OCI-LY7 (cell line): ENCODE results near the gene PPP1R10. TPM values are rescaled to one million over a fixed set of nuclear protein-coding genes. Genes with fewer than 3 reads are reported as not detected.
A peak's percentile ranks its signal among the peaks of the same experiment; 100 is the strongest.

Source experiments
- BruUV-seq: library from RNA; stranded (reverse); fragments of 400-500 nt; replicated peaks from 2 replicates; lab custom pipeline; 2021; lab: Mats Ljungman, UMichigan
- CTCF ChIA-PET: fragments of 300-600 bp; sonication (Branson Sonifier 250); formaldehyde crosslinking; loops from one replicate; lab custom pipeline; 2022; ENCODE audit warnings: antibody characterized with exemption; ENCODE audit not compliant: unreplicated experiment; lab: Charles Lee
- POLR2A ChIA-PET: fragments of 300-600 bp; sonication (Branson Sonifier 250); formaldehyde crosslinking; loops from one replicate; lab custom pipeline; 2022; ENCODE audit warnings: antibody characterized with exemption; lab: Charles Lee
- DNase-seq: peaks from one replicate; pipeline ENCODE4 v3.0.0-alpha.2; 2015; ENCODE audit warnings: low spot score
- H2AFZ ChIP-seq: fragments of 200-600 bp; sonication (generic), shearing (Covaris generic); 2 replicates; pipeline ENCODE4 v1.6.1; 2014; ENCODE audit warnings: mild to moderate bottlenecking, antibody characterized with exemption, low read length, moderate library complexity
- H3K27ac ChIP-seq: fragments of 200-600 bp; sonication (generic); 2 replicates; pipeline ENCODE4 v1.5.1; 2014; ENCODE audit warnings: mixed run types, low read depth, mild to moderate bottlenecking, moderate library complexity, low read length, inconsistent platforms; ENCODE audit not compliant: poor library complexity, severe bottlenecking
- H3K36me3 ChIP-seq: fragments of 200-600 bp; sonication (generic); 2 replicates; pipeline ENCODE4 v1.6.1; 2014; ENCODE audit warnings: mild to moderate bottlenecking, antibody characterized with exemption, low read length, moderate library complexity, mixed read lengths; ENCODE audit not compliant: insufficient read depth
- H3K4me1 ChIP-seq: fragments of 200-600 bp; sonication (generic); 2 replicates; pipeline ENCODE4 v1.5.1; 2014; ENCODE audit warnings: mild to moderate bottlenecking, low read length; ENCODE audit not compliant: insufficient read depth, poor library complexity, severe bottlenecking
- H3K4me2 ChIP-seq: fragments of 200-600 bp; sonication (generic); 2 replicates; pipeline ENCODE4 v1.6.1; 2014; ENCODE audit warnings: mild to moderate bottlenecking, low read length
- H3K4me3 ChIP-seq: fragments of 200-600 bp; sonication (generic); 2 replicates; pipeline ENCODE4 v1.5.1; 2014; ENCODE audit warnings: mild to moderate bottlenecking, low read depth, low read length; ENCODE audit not compliant: poor library complexity, severe bottlenecking
- H3K79me2 ChIP-seq: fragments of 200-600 bp; sonication (generic); 2 replicates; pipeline ENCODE4 v1.6.1; 2016; ENCODE audit warnings: low read depth, mild to moderate bottlenecking, low read length, moderate library complexity, mixed read lengths; ENCODE audit not compliant: insufficient read depth
- H3K9me2 ChIP-seq: fragments of 200-600 bp; sonication (generic); 2 replicates; pipeline ENCODE4 v1.6.1; 2016; ENCODE audit warnings: mild to moderate bottlenecking, low read length, mixed read lengths; ENCODE audit not compliant: insufficient read depth
- H3K9me3 ChIP-seq: fragments of 200-600 bp; sonication (generic); 2 replicates; pipeline ENCODE4 v1.6.1; 2014; ENCODE audit warnings: mild to moderate bottlenecking, mixed run types, low read length, mixed read lengths
- H4K20me1 ChIP-seq: fragments of 200-600 bp; sonication (generic); 2 replicates; pipeline ENCODE4 v1.6.1; 2014; ENCODE audit warnings: mild to moderate bottlenecking, antibody characterized with exemption, low read length, moderate library complexity, mixed read lengths; ENCODE audit not compliant: insufficient read depth
- CTCF ChIP-seq: fragments of 200-600 bp; sonication (generic); conservative IDR thresholded peaks from 2 replicates; pipeline ENCODE4 v1.5.1; 2014; ENCODE audit warnings: mild to moderate bottlenecking, antibody characterized with exemption, low read length, moderate library complexity, mixed read lengths
- EZH2phosphoT487 ChIP-seq: fragments of 200-600 bp; sonication (generic); IDR thresholded peaks from 2 replicates; pipeline ENCODE4 v1.6.1; 2018; ENCODE audit warnings: low read depth, borderline replicate concordance, mild to moderate bottlenecking, mixed run types, antibody characterized with exemption, low read length, moderate library complexity, mixed read lengths
- intact Hi-C: fragments of 100-400 bp; cut with micrococcal nuclease; formaldehyde crosslinking; loops from one replicate; pipeline ENCODE4 v1.10.0; 2022; ENCODE audit not compliant: unreplicated experiment
- total RNA-seq, 2 experiments: library from RNA; depleted of rRNA in 1 of 2; stranded (reverse); fragments of >200 nt in 1 of 2; shearing (Covaris generic) in 1 of 2; gene quantifications; 2 replicates each; pipeline ENCODE4 v1.2.3, GENCODE V29; 2014 to 2022

PPP1R10 gene
- total RNA-seq, 2 experiments from 2014 or later: 126 to 155 TPM

- H3K79me2 ChIP-seq: peaks cover 37% of the 10 kb centered on the region
- H3K36me3 ChIP-seq: peaks cover 61% of the 10 kb centered on the region
- peak overlapping the region; percentile 84 for H3K4me3 ChIP-seq
- peaks cover 18% of the 10 kb centered on the region for H3K4me1 ChIP-seq
- H3K9me3 ChIP-seq: no peaks in the 10 kb centered on the region
- no peaks in the 10 kb centered on the region for H3K9me2 ChIP-seq
- peak; percentile 77 for DNase-seq
- peak overlapping the region; percentile 81 for H3K4me2 ChIP-seq
- no peak for TF ChIP-seq CTCF
- no peak for TF ChIP-seq EZH2phosphoT487
- ChIA-PET POLR2A (interaction anchor here (0.6 to 1.3 kb wide), 4 partner anchors 8 to 39 kb away, joined by 3 to 11 read pairs (median 3); partner anchors contain the start of gene ABCF1), CTCF (interaction anchor here (0.6 kb wide), 1 partner anchor 121 kb away, joined by 3 read pairs; no protein-coding TSS in a partner anchor)
- intact Hi-C loops: loop anchor here (2.0 to 5.0 kb wide), 5 partner anchors 13 to 350 kb away; partner anchors contain the start of genes ABCF1, FLOT1, GTF2H4 and IER3
- peak overlapping the region; percentile 89 for H3K27ac ChIP-seq
- TSS peak; percentile 71 for BruUV-seq
- H2AFZ ChIP-seq: peak overlapping the region; percentile 57; the same call in 1 of the 2 replicates
- peaks cover 12% of the 10 kb centered on the region for H4K20me1 ChIP-seq
Measured at GRCh38 chr6:30557683-30557981, 59.4 kb downstream of the PPP1R10 start.

GRCh38 chr6:30556906-30557682 is 59.9 kb downstream of the PPP1R10 start, which contains the start of gene PRR3:
PRR3 (plus strand) TSS chr6:30557295; CDS start chr6:30557345, 50 bp downstream.
- Histone ChIP-seq H3K9me2 (no peaks in the 10 kb centered on the region), H3K4me3 (peak within 1 kb of the TSS; percentile 84), H3K4me1 (peaks cover 18% of the 10 kb centered on the region), H3K27ac (peak within 1 kb of the TSS; percentile 89), H3K4me2 (peak within 1 kb of the TSS; percentile 81), H3K79me2 (peaks cover 37% of the 10 kb centered on the region), H4K20me1 (peaks cover 12% of the 10 kb centered on the region), H3K9me3 (no peaks in the 10 kb centered on the region), H3K36me3 (peaks cover 61% of the 10 kb centered on the region), H2AFZ (peak within 1 kb of the TSS; percentile 70; the same call in 1 of the 2 replicates)
- intact Hi-C loops: loop anchor here (2.0 to 5.0 kb wide), 5 partner anchors 14 to 350 kb away; partner anchors contain the start of genes ABCF1, FLOT1, GTF2H4 and IER3
- CTCF ChIA-PET: interaction anchor here (0.6 kb wide), 1 partner anchor 122 kb away, joined by 3 read pairs; no protein-coding TSS in a partner anchor
- no TSS peak for BruUV-seq
- POLR2A ChIA-PET: interaction anchor here (0.6 to 1.3 kb wide), 4 partner anchors 9 to 40 kb away, joined by 3 to 11 read pairs (median 3); partner anchors contain the start of gene ABCF1
- TF ChIP-seq EZH2phosphoT487: no peak
- no peak for TF ChIP-seq CTCF
- peak; percentile 96 for DNase-seq
